K562 (cell line): Measurements from ENCODE around the gene ACAP3. TPM values are rescaled to one million over a fixed set of nuclear protein-coding genes. Genes with fewer than 3 reads are reported as not detected.

Experiments
- ATAC-seq: fragments of 200-7000 bp; cut with Tn5 transposase; 3 replicates; pipeline ENCODE4 v1.9.1; 2020; ENCODE audit warnings: moderate library complexity
- BruUV-seq: library from RNA; stranded (reverse); fragments of 400-500 nt; replicated peaks from 2 replicates; lab custom pipeline; 2021; lab: Mats Ljungman, UMichigan
- CTCF ChIA-PET: fragments of 300-600 bp; formaldehyde crosslinking; extraction: SDS; loops from one replicate; lab custom pipeline; 2021; ENCODE audit warnings: low intra/inter-chr PET ratio; lab: Yijun Ruan, JAX
- POLR2A ChIA-PET: fragments of 300-600, 350-650 bp; sonication (Branson Sonifier 250); formaldehyde crosslinking; extraction: SDS; loops from one replicate; lab custom pipeline; 2021; ENCODE audit warnings: antibody characterized with exemption, inconsistent platforms; lab: Yijun Ruan, JAX
- DNase-seq, 4 experiments: peaks; one replicate each; pipeline versions ENCODE4 v3.0.0 to v3.0.0-alpha.2; 2011 to 2018; ENCODE audit warnings: low spot score in 3 of 4, mixed read lengths in 3 of 4; ENCODE audit errors: extremely low read depth in 1 of 4
- FAIRE-seq: peaks from 2 replicates; lab custom pipeline; 2011; peaks lifted over from hg19 to GRCh38; lab: Jason Lieb, UNC
- H2AFZ ChIP-seq: 2 replicates; pipeline ENCODE4 v1.6.0; 2011; ENCODE audit warnings: low read depth, low read length, control low read depth, inconsistent platforms
- H3K27ac ChIP-seq: fragments of 200-600 bp; 3 replicates; pipeline ENCODE4 v1.8.0; 2011; ENCODE audit warnings: low read depth, mild to moderate bottlenecking, control low read depth, inconsistent platforms, low read length, moderate library complexity, mixed read lengths; ENCODE audit errors: extremely low read depth
- H3K27me3 ChIP-seq, 2 experiments: fragments of 300-600 bp in 1 of 2; 2 replicates in 1 of 2; 3 replicates in 1 of 2; pipeline versions ENCODE4 v1.6.0 to v1.8.0; 2011; ENCODE audit warnings: inconsistent platforms in 2 of 2, low read length in 2 of 2, mild to moderate bottlenecking in 1 of 2, mixed read lengths in 1 of 2, moderate library complexity in 1 of 2; ENCODE audit not compliant: control insufficient read depth in 2 of 2, insufficient read depth in 2 of 2
- H3K36me3 ChIP-seq: fragments of 300-600 bp; 3 replicates; pipeline ENCODE4 v1.8.0; 2011; ENCODE audit warnings: mild to moderate bottlenecking, low read length, inconsistent platforms; ENCODE audit not compliant: control insufficient read depth, insufficient read depth
- H3K4me1 ChIP-seq, 2 experiments: fragments of 200-600 bp in 1 of 2; replicated peaks in 1 of 2; 2 replicates in 1 of 2; 3 replicates in 1 of 2; pipeline versions ENCODE4 v1.5.1 to v1.8.0; 2011; ENCODE audit warnings: inconsistent platforms in 2 of 2, low read length in 2 of 2, mild to moderate bottlenecking in 1 of 2, mixed read lengths in 1 of 2, moderate library complexity in 1 of 2; ENCODE audit not compliant: control insufficient read depth in 2 of 2, insufficient read depth in 2 of 2
- H3K4me2 ChIP-seq: 2 replicates; pipeline ENCODE4 v1.6.1; 2011; ENCODE audit warnings: low read length, control low read depth, inconsistent platforms, mixed read lengths; ENCODE audit not compliant: insufficient read depth
- H3K4me3 ChIP-seq: fragments of 200-600 bp; sonication (generic), shearing (Covaris generic); 2 replicates; pipeline ENCODE4 v1.5.1; 2016; ENCODE audit warnings: control low read depth, inconsistent platforms
- H3K79me2 ChIP-seq: fragments of 200-600 bp; 3 replicates; pipeline ENCODE4 v1.8.0; 2011; ENCODE audit warnings: low read length, inconsistent platforms; ENCODE audit not compliant: control insufficient read depth, insufficient read depth
- H3K9ac ChIP-seq, 2 experiments: 2 replicates each; pipeline versions ENCODE4 v1.6.0 to v1.6.1; 2011; ENCODE audit warnings: low read depth in 2 of 2, low read length in 2 of 2, control low read depth in 1 of 2, inconsistent platforms in 1 of 2, mild to moderate bottlenecking in 1 of 2, mixed read lengths in 1 of 2; ENCODE audit not compliant: insufficient read depth in 1 of 2
- H3K9me1 ChIP-seq: one replicate; pipeline ENCODE4 v1.6.0; 2011; ENCODE audit warnings: inconsistent platforms, mild to moderate bottlenecking, low read length, moderate library complexity; ENCODE audit not compliant: control insufficient read depth, insufficient read depth
- H3K9me3 ChIP-seq: replicated peaks from 2 replicates; pipeline ENCODE4 v1.5.1; 2011; ENCODE audit warnings: low read depth, low read length, inconsistent platforms; ENCODE audit not compliant: control insufficient read depth, insufficient read depth
- H4K20me1 ChIP-seq: replicated peaks from 2 replicates; pipeline ENCODE4 v1.6.1; 2011; ENCODE audit warnings: low read length, inconsistent platforms, mixed read lengths; ENCODE audit not compliant: control insufficient read depth, insufficient read depth
- CBFB ChIP-seq: sonication (generic); formaldehyde crosslinking; IDR thresholded peaks from 2 replicates; pipeline ENCODE4 v1.4.0; 2020; ENCODE audit warnings: mild to moderate bottlenecking, missing genetic modification reagents
- MBD1 ChIP-seq: fragments of 250-450 bp; sonication (Bioruptor Pico); IDR thresholded peaks from 2 replicates; pipeline ENCODE4 v1.8.0; 2022; ENCODE audit warnings: inconsistent platforms
- MECOM ChIP-seq: fragments of 250-450 bp; sonication (Bioruptor Pico); IDR thresholded peaks from 2 replicates; pipeline ENCODE4 v1.8.0; 2022; ENCODE audit warnings: inconsistent platforms
- MEF2D ChIP-seq: conservative IDR thresholded peaks from 2 replicates; pipeline ENCODE4 v1.6.1; 2016; ENCODE audit warnings: low read depth, missing genetic modification characterization, missing compliant biosample characterization
- NR1H2 ChIP-seq: sonication (generic); formaldehyde crosslinking; IDR thresholded peaks from 2 replicates; pipeline ENCODE4 v1.4.0; 2020; ENCODE audit warnings: mild to moderate bottlenecking, missing genetic modification reagents
- RHOXF2B ChIP-seq: fragments of 250-450 bp; sonication (Bioruptor Pico); conservative IDR thresholded peaks from 2 replicates; pipeline ENCODE4 v1.5.1; 2021
- XRCC4 ChIP-seq: IDR thresholded peaks from one replicate; pipeline ENCODE4 v1.6.1; 2011; ENCODE audit not compliant: insufficient read depth, insufficient read length; ENCODE audit errors: extremely low read depth
- ZNF583 ChIP-seq: fragments of 250-450 bp; sonication (Bioruptor Pico); IDR thresholded peaks from 2 replicates; pipeline ENCODE4 v1.4.0; 2020
- ZNF609 ChIP-seq: sonication (generic); formaldehyde crosslinking; IDR thresholded peaks from 2 replicates; pipeline ENCODE4 v1.8.1; 2023; ENCODE audit warnings: missing genetic modification reagents, mild to moderate bottlenecking, borderline replicate concordance
- ZNF668 ChIP-seq: fragments of 250-450 bp; sonication (Bioruptor Pico); IDR thresholded peaks from 2 replicates; pipeline ENCODE4 v1.8.0; 2022; ENCODE audit warnings: mild to moderate bottlenecking, inconsistent platforms
- WGBS: fragments of 100-300 bp; shearing (Covaris generic); methylation state at CpG from one replicate; pipeline ENCODE4 v1.1.6; 2016; ENCODE audit warnings: low coverage, mixed read lengths; ENCODE audit not compliant: insufficient coverage; ENCODE audit errors: missing lambda C conversion rate; 5-methylcytosine and 5-hydroxymethylcytosine counted together
- in situ Hi-C: fragments of 300-500 bp; cut with MboI; formaldehyde crosslinking; loops from 4 replicates; pipeline ENCODE4 v1.15.0; 2018; ENCODE audit warnings: inconsistent platforms, mixed read lengths
- intact Hi-C: fragments of 100-400 bp; cut with micrococcal nuclease; formaldehyde crosslinking; loops from 2 replicates; pipeline ENCODE4 v1.14.2; 2022
- polyA plus RNA-seq, 8 experiments: library from polyadenylated mRNA; depleted of rRNA in 4 of 8; stranded (reverse) in 5 of 8; unstranded in 3 of 8; fragments of >200 nt; fragmentation: Nextera tagmentation in 2 of 8; fragmentation: Illumina TruSeq in 1 of 8; extraction: Ambion mirVana in 2 of 8; extraction: Trizol in 1 of 8; gene quantifications; 2 replicates each; pipeline versions ENCODE4 v1.2.1 to v1.2.3, GENCODE V29; 2011 to 2014; ENCODE audit warnings: inconsistent platforms in 1 of 8, missing spikeins in 1 of 8
- total RNA-seq, 7 experiments: library from RNA; depleted of rRNA in 6 of 7; stranded (reverse); fragments of >200 nt in 6 of 7; fragmentation: Illumina TruSeq in 2 of 7; extraction: Trizol in 2 of 7; gene quantifications; 2 replicates each; pipeline versions ENCODE4 v1.2.1 to v1.2.3, GENCODE V29; 2011 to 2021; ENCODE audit warnings: low replicate concordance in 1 of 7
- TF ChIP-seq, protein P1 (sequence below): fragments of 450-650 bp; IDR thresholded peaks from 2 replicates; pipeline ENCODE4 v1.7.0; 2016; ENCODE audit warnings: borderline replicate concordance

The ACAP3 gene
- total and polyA plus RNA-seq, 9 of the 15 experiments (the other 6 are each of a cell fraction or from before 2014, with no cell fraction given), result 0.01 to 49.0 (median 12.0) TPM

DNA sequence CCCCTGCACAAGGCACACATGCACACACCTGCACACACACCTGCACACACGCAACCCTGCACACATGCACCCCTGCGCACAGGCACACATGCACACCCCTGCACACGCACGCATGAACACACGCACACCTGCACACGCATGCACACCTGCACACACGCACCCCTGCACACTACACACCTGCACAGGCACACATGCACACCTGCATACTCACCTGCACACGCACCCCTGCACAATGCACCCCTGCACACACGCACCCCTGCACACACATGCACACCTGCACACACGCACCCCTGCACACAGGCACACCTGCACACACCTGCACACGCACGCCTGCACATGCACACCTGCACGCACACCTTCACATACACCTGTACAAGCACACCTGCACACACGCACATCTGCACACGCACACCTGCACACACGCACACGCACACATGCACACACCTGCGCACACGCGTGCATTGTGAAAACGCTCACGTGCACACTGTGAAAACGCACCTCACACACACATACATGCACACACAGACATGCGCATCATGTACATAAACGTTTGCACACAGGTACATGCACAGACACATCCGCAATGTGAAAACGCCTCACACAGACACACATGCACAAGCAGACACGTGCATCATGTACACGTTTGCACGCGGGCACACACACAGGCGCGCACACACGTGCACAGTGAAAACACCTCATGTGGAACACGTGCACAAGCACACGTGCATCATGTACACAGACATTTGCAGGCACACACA lies 33.2 kb upstream of the ACAP3 start (continued):
- TF ChIP-seq ZNF609 (CRISPR knock-in tag), result no peak

DNA sequence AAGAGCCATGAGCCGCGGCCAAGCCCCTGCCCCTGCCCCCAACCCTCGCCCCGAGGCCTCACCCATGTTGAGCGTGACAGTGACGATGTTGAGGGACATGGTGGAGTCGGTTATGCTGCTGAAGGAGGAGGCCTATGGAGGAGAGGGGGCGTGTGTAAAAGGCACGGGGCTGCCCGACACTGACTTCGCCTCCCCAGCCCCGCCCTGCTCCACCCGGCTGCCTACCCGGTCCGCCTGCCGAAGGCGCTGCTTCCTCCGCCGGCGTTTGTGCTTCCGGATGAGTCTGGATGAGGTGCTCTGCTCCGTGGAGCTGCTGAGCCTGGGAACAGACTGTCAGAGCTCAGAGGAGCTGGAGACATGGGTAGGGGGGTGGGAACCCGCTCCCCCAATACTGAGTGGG lies 32.5 kb upstream of the ACAP3 start:
- in situ Hi-C loops (no loop called here), intact Hi-C loops (no loop called here)
- POLR2A ChIA-PET, result no interaction called here
- no peak overlapping the region for H3K4me3 ChIP-seq
- H3K9ac ChIP-seq, result no peak overlapping the region
- no peak overlapping the region for H3K27ac ChIP-seq
- no peaks in the 10 kb centered on the region for H3K27me3 ChIP-seq
- H3K4me1 ChIP-seq, result peaks cover 3 to 88% of the 10 kb centered on the region in 2 experiments; a peak in 2 of 5 replicates
- H3K36me3 ChIP-seq, result peaks cover 88% of the 10 kb centered on the region; the same call in 2 of the 3 replicates
- DNase-seq (no peak), FAIRE-seq (no peak), ATAC-seq (no peak)
- H3K4me2 ChIP-seq, result no peak overlapping the region
- 90% methylated on average over 22 of the region's 23 CpGs for WGBS
- H3K9me1 ChIP-seq, result peaks cover 9% of the 10 kb centered on the region
- H2AFZ ChIP-seq, result no peak overlapping the region
- CTCF ChIA-PET, result no interaction called here
- no TSS peak for BruUV-seq
- peaks cover 26% of the 10 kb centered on the region for H3K79me2 ChIP-seq
- peaks cover 2% of the 10 kb centered on the region; the same call in 1 of the 2 replicates for H3K9me3 ChIP-seq
- H4K20me1 ChIP-seq, result peaks cover 29% of the 10 kb centered on the region; the same call in 1 of the 2 replicates
- TF ChIP-seq MECOM (CRISPR knock-in tag) (no peak), MEF2D (no peak), XRCC4 (no peak), ZNF583 (CRISPR knock-in tag) (no peak), ZNF668 (CRISPR knock-in tag) (no peak), CBFB (CRISPR knock-in tag) (no peak), NR1H2 (CRISPR knock-in tag) (no peak), RHOXF2B (CRISPR knock-in tag) (no peak), MBD1 (CRISPR knock-in tag) (no peak)
- TF ChIP-seq, protein P1, sequence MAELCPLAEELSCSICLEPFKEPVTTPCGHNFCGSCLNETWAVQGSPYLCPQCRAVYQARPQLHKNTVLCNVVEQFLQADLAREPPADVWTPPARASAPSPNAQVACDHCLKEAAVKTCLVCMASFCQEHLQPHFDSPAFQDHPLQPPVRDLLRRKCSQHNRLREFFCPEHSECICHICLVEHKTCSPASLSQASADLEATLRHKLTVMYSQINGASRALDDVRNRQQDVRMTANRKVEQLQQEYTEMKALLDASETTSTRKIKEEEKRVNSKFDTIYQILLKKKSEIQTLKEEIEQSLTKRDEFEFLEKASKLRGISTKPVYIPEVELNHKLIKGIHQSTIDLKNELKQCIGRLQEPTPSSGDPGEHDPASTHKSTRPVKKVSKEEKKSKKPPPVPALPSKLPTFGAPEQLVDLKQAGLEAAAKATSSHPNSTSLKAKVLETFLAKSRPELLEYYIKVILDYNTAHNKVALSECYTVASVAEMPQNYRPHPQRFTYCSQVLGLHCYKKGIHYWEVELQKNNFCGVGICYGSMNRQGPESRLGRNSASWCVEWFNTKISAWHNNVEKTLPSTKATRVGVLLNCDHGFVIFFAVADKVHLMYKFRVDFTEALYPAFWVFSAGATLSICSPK, result no peak
